NCI-H2081 (cell line): ENCODE measurements around the gene IL17RA.
A peak's percentile ranks its signal among the peaks of the same experiment; 100 is the strongest.
"Not testable (repeated sequence)": the region's sequence is repeated elsewhere in the genome, so short reads cannot be mapped to it uniquely, and the experiment has no call there.

ENCODE experiments used
- DNase-seq, 2 experiments: peaks; one replicate each; lab custom pipeline; 2025; lab: John Stamatoyannopoulos, UW

Gene IL17RA

GRCh38 chr22:17084554-17085276, at the start of gene IL17RA:
Gene IL17RA (plus strand): TSS chr22:17085000. CDS start chr22:17085092, 92 bp downstream.
- DNase-seq = peak; percentile 87 to 94

GRCh38 chr22:17035246-17035645, 49.6 kb upstream of the IL17RA start:
- no peak for DNase-seq

- DNase-seq = not testable (repeated sequence)
Observed at GRCh38 chr22:17035976-17036841, 48.6 kb upstream of the IL17RA start.

- not testable (repeated sequence) for DNase-seq
Observed at GRCh38 chr22:17036842-17037711, 47.7 kb upstream of the IL17RA start.

GRCh38 chr22:17043521-17043920, 41.3 kb upstream of the IL17RA start:
- no peak for DNase-seq

- DNase-seq = no peak
Observed at GRCh38 chr22:17046566-17047348, 38.0 kb upstream of the IL17RA start.

GRCh38 chr22:17047656-17048055, 37.1 kb upstream of the IL17RA start:
- DNase-seq = no peak

GRCh38 chr22:17056058-17056457, 28.7 kb upstream of the IL17RA start:
- DNase-seq = no peak

- no peak for DNase-seq
Observed at GRCh38 chr22:17056807-17057206, 28.0 kb upstream of the IL17RA start.

GRCh38 chr22:17057959-17058814, 26.6 kb upstream of the IL17RA start:
- peak; percentile 18 to 46 for DNase-seq

GRCh38 chr22:17060126-17060525, 24.7 kb upstream of the IL17RA start:
- no peak for DNase-seq

- DNase-seq = no peak
Observed at GRCh38 chr22:17063411-17064106, 21.2 kb upstream of the IL17RA start.

- DNase-seq = no peak
Observed at GRCh38 chr22:17064498-17065100, 20.2 kb upstream of the IL17RA start.

GRCh38 chr22:17065433-17065832, 19.4 kb upstream of the IL17RA start:
- no peak for DNase-seq

- DNase-seq = no peak
Observed at GRCh38 chr22:17072877-17073276, 11.9 kb upstream of the IL17RA start.

GRCh38 chr22:17074648-17075002, 10.2 kb upstream of the IL17RA start:
- DNase-seq = no peak

GRCh38 chr22:17077255-17077654, 7.5 kb upstream of the IL17RA start:
- DNase-seq = no peak

- DNase-seq = no peak
Observed at GRCh38 chr22:17079572-17079971, 5.2 kb upstream of the IL17RA start.

- no peak for DNase-seq
Observed at GRCh38 chr22:17083255-17083654, 1.5 kb upstream of the IL17RA start.
